ENCODE results near the gene LHPP.
A peak's percentile ranks its signal among the peaks of the same experiment; 100 is the strongest.

Gene LHPP

DNA sequence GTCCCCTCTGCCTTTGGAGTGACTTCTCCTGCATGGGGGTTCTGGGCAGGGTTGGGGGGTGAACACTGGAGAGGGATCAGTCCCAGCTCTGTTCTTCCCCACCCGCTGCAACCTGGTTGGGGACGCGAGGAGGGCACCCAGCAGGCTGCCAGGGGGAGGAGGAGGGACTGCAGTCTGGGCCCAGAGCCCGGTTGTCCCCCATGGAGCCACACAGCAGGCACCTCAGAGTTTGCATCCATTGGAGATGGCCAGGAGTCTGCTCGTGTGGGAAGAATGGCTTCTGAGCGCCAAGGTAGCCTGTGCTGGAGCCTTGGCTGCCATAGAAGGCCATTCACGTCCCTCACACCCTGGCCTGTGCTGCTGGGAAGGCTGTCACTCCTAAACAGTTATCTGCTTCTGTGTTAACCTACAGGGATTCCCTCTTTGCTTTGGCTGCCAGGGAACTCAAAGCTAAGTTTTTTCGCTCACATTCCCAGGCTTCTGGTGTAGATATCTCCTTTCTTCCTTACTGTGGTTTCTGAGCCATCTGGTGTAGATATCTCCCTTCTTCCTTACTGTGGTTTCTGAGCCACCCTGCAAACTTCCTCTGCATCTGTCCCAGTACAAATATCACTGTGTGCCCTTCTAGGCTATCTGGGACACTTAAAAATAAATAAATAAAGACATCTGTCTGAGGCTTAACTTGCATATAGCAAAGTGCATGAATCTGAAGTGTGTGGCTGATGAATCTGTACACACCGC lies 133.7 kb downstream of the LHPP start:
- DNase-seq (ENCODE audit: low spot score) = no peak

DNA sequence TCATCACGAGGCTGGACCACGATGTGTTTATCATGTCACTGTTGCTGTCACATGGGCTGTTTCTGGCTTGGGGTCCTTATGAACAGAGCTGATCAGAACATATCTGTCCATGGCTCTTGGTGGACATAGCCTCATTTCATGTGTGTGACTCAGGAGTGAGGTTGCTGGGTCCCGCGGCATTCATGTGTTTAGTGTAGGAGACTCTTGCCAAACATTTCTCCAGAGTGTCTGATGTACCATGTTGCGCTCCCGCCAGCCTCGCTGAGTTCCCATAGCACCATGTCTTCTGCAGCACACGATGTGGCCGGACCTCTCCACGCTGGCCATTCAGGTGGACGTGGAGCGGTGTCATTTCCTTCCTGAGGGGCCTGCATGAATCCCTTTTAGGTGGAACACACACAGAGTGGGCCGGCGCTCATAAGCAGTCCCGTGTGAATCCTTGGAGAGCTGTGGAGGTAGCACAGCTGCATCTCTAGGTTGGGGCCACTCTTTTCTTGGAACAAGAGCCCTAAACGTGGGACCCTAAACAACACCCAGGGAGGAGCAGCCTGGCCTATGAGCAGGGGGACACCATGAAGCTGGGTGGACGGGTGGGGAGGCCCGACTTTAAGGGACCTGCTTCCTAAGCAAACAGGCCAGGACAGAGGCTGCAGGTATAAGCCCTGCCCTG lies 134.6 kb downstream of the LHPP start:
- DNase-seq (ENCODE audit: low spot score) = no peak

- DNase-seq (ENCODE audit: low spot score) = no peak
Observed at GRCh38 chr10:124596962-124597845, 135.6 kb downstream of the LHPP start.

DNA sequence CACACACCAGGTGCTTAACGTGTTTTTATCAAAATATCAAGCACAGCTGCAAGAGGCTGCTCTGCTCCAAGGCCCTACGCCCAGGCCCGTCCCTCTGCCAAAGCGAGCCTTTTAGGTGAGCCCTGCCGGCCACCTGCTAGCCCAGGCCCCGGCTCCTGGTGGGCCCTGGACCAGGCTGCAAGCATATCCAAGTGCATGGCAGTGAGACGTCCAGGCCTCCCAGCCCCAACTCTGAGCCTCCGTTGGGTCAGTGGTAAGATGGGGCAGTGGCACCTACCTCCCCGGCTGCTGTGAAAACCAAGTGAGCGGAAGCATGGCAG lies 136.2 kb downstream of the LHPP start:
- peak; percentile 85 for DNase-seq (ENCODE audit: low spot score)

GRCh38 chr10:124598196-124598595 lies 136.6 kb downstream of the LHPP start:
- no peak for DNase-seq (ENCODE audit: low spot score)

- no peak for DNase-seq (ENCODE audit: low spot score)
Observed at GRCh38 chr10:124598773-124599587, 137.4 kb downstream of the LHPP start.

DNA sequence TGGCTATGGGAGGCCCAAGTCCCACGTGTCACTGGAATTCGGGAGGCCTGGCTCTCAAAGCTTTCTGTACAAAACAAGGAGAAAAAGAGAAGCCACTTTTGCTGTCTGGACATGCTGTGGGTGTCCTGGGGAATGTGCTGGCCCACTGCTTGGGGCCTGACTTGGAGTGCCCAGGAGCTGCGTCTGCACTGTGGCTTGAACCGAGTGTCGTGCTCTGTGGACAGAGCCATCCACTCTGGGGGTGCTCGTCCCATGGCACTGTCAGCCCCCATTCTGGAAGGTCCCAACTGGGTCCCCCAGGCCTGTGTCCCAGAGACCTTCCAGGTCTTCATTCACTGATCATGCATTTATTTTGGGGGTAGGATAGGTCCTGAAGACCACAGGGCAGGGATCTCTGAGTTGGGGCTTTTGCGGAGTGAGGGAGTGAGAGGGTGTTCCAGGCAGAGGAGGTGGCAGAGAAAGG lies 138.0 kb downstream of the LHPP start:
- DNase-seq (ENCODE audit: low spot score) = no peak

GRCh38 chr10:124600051-124600880 lies 138.6 kb downstream of the LHPP start:
- DNase-seq (ENCODE audit: low spot score) = peak; percentile 62

- no peak for DNase-seq (ENCODE audit: low spot score)
Observed at GRCh38 chr10:124601016-124601415, 139.4 kb downstream of the LHPP start.

- DNase-seq (ENCODE audit: low spot score) = peak; percentile 99
Observed at GRCh38 chr10:124601431-124602120, 140.0 kb downstream of the LHPP start.

GRCh38 chr10:124602121-124602561 lies 140.5 kb downstream of the LHPP start:
- DNase-seq (ENCODE audit: low spot score) = peak; percentile 83

DNA sequence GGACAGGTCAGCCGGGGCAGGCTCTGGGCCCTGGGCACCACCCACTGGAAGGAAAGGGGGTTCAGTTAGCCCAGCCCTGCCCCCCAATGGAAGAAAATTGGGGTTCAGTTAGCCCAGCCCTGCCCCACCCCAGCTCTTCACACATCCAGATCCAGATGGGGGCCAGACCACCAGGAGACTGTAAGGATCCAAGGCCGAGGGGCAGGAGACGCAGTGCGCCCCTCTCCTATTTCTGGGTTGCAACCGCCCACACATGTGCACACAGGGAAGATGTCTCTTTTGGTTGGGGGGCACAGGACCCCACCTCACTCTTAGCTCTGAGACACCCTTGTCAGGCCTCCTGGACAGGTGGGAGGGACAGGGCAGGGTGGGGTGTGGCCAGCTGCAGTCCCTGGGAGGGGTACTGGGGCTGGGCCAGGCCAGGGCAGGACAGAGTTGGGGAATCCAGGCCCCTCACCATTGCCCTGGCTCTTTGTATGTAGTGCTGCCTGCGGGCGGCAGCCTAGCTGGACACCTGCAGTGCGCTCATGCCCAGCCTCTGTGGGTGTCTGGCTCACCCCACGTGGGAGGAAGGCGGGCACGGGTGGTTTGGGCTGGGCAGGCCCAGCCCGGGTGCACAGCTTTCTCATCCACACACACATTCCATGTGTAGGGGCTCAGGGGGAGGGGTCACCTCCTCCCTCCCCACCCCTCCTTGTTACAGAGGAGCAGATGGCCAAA lies 141.2 kb downstream of the LHPP start:
- peak; percentile 63 for DNase-seq (ENCODE audit: low spot score)

GRCh38 chr10:124603376-124604213 lies 142.0 kb downstream of the LHPP start:
- DNase-seq (ENCODE audit: low spot score) = peak; percentile 64

DNA sequence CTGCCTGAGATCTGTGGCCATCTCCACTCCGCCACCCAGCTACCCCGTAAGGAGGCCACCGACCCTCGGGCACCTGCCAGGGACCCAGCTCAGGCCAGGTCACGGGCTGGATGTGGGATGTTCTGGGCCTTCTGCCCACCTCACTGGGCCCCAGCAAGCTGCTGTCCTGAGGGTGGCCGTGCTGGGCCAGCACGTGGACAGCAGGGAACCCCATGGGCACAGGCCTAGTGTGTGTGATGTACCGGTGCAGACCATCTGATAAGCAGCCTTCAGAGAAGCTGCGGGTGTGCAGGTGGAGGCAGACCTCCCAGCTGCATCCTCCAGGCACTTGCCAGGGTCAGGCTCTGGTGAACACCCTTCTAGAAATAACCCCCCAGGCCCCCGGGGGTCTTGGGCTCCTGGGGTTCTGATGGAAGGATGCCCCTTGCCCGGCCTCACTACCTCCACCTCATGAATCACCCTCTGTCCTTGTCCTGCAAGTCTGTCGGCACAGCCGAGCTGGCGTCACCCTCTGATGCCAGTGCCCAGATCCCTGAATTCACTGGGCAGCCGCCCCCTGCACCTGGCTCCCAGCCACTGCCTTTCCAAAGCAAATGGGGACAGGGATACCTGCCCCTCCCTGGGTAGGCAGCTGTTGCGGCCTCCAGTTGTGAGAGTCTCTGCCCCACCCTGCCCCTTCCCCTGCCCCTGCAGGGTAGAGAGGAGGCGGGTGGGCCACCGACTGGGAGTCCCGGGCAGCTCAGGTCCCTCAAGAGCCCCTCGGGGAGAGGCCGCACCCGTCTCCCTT lies 142.8 kb downstream of the LHPP start:
- DNase-seq (ENCODE audit: low spot score) = peak; percentile 85

- peak; percentile 63 for DNase-seq (ENCODE audit: low spot score)
Observed at GRCh38 chr10:124605001-124605370, 143.4 kb downstream of the LHPP start.

GRCh38 chr10:124605481-124605855 lies 143.8 kb downstream of the LHPP start:
- DNase-seq (ENCODE audit: low spot score) = no peak

- peak; percentile 67 for DNase-seq (ENCODE audit: low spot score)
Observed at GRCh38 chr10:124605856-124606812, 144.5 kb downstream of the LHPP start.
